HG03159 (cell line): ENCODE measurements around the gene CARD11.
"Not testable (repeated sequence)": the region's sequence is repeated elsewhere in the genome, so short reads cannot be mapped to it uniquely, and the experiment has no call there.

Experiments used
- ATAC-seq: cut with Tn5 transposase; IDR thresholded peaks from one replicate; pipeline ENCODE4 v1.9.1; 2021; ENCODE audit warnings: mild to moderate bottlenecking, moderate library complexity; ENCODE audit not compliant: unreplicated experiment

Gene CARD11

GRCh38 chr7:3065724-3066143, 22.1 kb upstream of the CARD11 start:
- ATAC-seq = no peak

GRCh38 chr7:3064067-3064466, 20.4 kb upstream of the CARD11 start:
- ATAC-seq = no peak

GRCh38 chr7:3063016-3063753, 19.5 kb upstream of the CARD11 start:
- peak; percentile 94 for ATAC-seq

GRCh38 chr7:3057066-3057420, 13.4 kb upstream of the CARD11 start:
- ATAC-seq = no peak

- ATAC-seq = no peak
Observed at GRCh38 chr7:3056234-3057065, 12.8 kb upstream of the CARD11 start.

GRCh38 chr7:3055626-3056025, 12.0 kb upstream of the CARD11 start:
- ATAC-seq = no peak

- peak; percentile 78 for ATAC-seq
Observed at GRCh38 chr7:3042861-3043489, 692 bp downstream of the CARD11 start.

GRCh38 chr7:3041986-3042675, 1.5 kb downstream of the CARD11 start:
- no peak for ATAC-seq

- ATAC-seq = no peak
Observed at GRCh38 chr7:3039787-3040186, 3.9 kb downstream of the CARD11 start.

- ATAC-seq = not testable (repeated sequence)
Observed at GRCh38 chr7:3038011-3038410, 5.7 kb downstream of the CARD11 start.

- no peak for ATAC-seq
Observed at GRCh38 chr7:3037259-3037658, 6.4 kb downstream of the CARD11 start.

- ATAC-seq = no peak
Observed at GRCh38 chr7:3034591-3035150, 9.0 kb downstream of the CARD11 start.

- no peak for ATAC-seq
Observed at GRCh38 chr7:3033581-3033980, 10.1 kb downstream of the CARD11 start.

- no peak for ATAC-seq
Observed at GRCh38 chr7:3033136-3033535, 10.5 kb downstream of the CARD11 start.

GRCh38 chr7:3032256-3032655, 11.4 kb downstream of the CARD11 start:
- ATAC-seq = no peak

- no peak for ATAC-seq
Observed at GRCh38 chr7:3029138-3029537, 14.5 kb downstream of the CARD11 start.

- no peak for ATAC-seq
Observed at GRCh38 chr7:3028758-3029093, 14.9 kb downstream of the CARD11 start.

- ATAC-seq = no peak
Observed at GRCh38 chr7:3028071-3028757, 15.5 kb downstream of the CARD11 start.

GRCh38 chr7:3027005-3027845, 16.4 kb downstream of the CARD11 start:
- ATAC-seq = no peak

GRCh38 chr7:3025616-3026015, 18.1 kb downstream of the CARD11 start:
- no peak for ATAC-seq
